GM12801 (cell line): ENCODE results near the gene DIPK1A.

Source experiments
- TF ChIP-seq, protein P1 (sequence below): IDR thresholded peaks from one replicate; pipeline ENCODE4 v1.5.1; 2011; ENCODE audit warnings: control low read depth; ENCODE audit not compliant: insufficient read length; ENCODE audit errors: extremely low read depth

DIPK1A gene

DNA sequence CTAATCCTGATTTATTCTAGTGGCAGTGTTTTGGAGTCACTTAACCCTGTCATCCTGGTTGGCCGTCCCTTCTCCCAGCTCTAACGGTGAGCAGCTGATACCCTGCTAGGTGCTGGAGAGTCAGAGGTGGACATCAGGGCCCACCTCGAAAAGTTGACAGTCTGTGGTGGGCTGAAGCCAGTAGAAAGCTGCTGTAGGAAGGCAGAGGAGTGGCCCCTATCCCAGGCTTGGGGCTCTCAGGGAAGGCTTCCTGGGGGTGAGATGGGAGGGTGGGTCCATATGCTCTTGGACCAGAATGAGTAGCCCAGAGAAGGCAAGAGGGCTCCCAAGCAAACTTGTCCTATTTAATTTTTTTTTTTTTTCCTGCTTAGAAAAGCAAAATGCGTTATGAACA, 129.9 kb downstream of the DIPK1A start:
- TF ChIP-seq, protein P1, sequence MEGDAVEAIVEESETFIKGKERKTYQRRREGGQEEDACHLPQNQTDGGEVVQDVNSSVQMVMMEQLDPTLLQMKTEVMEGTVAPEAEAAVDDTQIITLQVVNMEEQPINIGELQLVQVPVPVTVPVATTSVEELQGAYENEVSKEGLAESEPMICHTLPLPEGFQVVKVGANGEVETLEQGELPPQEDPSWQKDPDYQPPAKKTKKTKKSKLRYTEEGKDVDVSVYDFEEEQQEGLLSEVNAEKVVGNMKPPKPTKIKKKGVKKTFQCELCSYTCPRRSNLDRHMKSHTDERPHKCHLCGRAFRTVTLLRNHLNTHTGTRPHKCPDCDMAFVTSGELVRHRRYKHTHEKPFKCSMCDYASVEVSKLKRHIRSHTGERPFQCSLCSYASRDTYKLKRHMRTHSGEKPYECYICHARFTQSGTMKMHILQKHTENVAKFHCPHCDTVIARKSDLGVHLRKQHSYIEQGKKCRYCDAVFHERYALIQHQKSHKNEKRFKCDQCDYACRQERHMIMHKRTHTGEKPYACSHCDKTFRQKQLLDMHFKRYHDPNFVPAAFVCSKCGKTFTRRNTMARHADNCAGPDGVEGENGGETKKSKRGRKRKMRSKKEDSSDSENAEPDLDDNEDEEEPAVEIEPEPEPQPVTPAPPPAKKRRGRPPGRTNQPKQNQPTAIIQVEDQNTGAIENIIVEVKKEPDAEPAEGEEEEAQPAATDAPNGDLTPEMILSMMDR = no peak

DNA sequence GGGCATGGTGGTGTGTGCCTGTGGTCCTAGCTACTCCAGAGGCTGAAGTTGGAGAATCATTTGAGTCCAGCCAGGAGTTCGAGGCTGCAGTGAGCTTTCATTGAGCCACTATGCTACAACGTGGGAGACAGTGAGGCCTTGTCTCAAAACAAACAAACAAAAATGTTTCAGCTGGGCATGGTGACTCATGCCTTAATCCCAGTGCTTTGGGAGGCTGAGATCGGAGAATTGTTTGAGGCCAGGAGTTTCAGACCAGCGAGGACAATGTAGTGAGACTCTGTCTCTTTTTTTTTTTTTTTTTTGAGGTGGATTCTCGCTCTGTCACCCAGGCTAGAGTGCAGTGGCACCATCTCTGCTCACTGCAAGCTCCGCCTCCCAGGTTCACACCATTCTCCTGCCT, 134.5 kb downstream of the DIPK1A start:
- TF ChIP-seq, protein P1 = no peak

DNA sequence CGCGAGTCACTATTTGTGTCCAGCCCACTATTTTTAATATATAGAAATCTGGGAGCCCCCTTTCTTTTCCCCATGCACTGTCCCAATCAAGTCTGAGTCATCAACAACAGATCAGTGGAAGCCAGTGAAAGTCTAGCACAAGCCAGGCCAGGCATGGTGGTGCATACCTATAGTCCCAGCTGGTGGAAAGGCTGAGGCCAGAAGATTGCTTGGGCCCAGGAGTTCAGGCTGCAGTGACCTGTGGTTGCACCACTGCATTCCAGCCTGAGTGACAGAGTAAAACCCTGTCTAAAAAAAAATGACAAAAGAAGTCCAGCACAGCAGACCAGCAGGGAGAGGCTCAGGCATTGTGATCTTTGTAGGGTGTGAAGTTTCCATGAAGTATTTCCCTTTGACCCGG, 138.4 kb downstream of the DIPK1A start:
- TF ChIP-seq, protein P1 = no peak

DNA sequence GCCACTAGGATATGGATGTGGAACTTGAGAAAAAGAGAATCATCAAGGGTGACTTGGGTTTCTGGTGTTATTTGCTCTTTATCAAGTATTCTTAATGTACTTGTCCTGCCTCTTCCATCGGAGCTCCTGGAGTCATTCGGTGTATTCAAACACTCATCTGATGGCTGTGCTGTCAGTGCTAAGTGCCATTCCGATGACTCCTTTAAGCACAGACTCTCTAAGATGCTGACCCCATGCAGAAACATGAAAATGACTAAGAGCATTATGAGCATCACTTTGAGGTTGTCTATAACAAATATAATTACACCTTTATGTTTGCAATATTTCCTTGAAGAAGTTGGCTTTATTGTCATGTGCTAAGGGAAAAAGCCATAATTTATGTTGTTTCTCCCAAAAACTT, 140.7 kb downstream of the DIPK1A start:
- TF ChIP-seq, protein P1 = no peak

DNA sequence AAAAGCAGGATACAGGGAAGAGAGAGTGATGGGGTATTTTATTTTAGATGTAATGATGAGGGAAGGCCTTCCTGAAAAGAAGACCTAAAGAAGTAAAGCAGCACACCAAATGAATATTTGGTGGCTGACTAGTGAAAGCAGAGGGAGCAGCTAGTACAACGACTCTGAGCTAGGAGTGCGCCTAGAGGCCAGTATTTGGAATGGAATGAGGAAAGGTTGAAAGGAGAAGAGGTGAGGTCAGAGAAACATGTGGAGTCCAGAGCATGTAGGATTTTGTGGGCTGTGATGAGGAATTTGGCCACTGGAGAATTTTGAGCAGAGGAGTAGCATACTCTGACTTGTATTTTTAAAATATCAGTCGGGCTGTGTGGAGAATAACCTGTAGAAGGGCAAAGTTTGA, 141.2 kb downstream of the DIPK1A start:
- TF ChIP-seq, protein P1 = no peak

DNA sequence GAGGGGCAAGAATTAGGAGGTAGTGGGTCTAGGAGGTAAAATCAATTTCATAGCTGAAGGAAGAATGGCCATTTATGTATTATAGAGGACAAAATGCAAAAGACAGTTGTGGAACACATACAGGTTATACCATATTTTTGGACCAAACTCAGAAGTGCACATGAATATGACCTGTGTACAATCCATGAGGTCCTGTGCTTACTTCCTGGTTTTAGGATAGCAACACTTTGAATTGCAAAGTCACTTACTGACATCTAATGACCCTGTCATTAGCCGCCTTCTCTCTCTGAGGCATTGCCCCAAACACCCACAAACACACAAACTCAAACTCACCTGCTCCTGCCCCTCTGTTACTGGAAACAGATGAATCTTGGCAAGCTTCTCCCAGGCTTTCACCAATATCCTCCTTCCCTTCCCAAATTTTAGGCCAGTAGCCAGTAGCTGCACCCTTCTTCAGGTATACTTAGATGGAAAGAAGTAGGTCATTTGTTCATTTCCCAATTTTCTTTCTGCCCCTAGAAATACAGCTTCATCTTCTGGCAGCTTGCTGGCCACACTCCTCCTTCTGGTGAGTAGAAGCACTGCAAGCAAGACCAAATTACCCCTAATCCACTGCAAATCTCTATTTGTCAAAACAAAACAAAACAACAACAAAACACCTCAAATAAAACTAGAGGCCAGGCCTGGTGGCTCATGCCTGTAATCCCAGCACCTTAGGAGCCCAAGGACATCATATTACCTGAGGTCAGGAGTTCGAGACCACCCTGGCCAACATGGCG, 143.1 kb downstream of the DIPK1A start:
- TF ChIP-seq, protein P1 = no peak

DNA sequence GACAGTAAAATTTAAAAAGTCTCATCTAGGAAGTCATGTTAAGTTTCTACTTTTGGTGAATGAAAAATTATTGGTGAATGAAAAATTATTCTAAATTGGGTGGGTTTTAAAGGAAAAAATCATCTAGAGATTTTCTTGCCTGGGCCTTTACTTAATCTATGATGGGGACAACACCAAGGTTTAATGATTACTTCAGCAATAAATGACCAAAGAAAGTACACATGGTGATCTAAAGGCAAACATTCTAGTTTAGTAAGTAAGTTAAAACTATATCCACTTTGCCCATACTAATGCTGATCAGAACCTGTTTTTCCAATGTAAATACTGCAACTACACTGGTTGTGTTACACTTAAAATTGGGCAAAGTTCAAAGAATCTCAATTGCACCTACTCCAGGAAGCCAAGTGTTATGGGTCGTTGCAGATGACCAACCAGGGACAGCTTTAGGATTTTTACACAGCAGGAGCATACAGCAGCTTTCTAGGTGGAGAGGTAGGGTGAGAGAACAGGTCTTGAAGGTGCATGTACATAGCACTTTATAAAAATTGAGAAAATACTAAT, 144.0 kb downstream of the DIPK1A start:
- TF ChIP-seq, protein P1 = no peak
